ENCODE results near the gene FAM120A. TPM values are rescaled to one million over a fixed set of nuclear protein-coding genes. Genes with fewer than 3 reads are reported as not detected.
"Not testable (repeated sequence)": the region's sequence is repeated elsewhere in the genome, so short reads cannot be mapped to it uniquely, and the experiment has no call there.

FAM120A gene
- total RNA-seq, 2 experiments from 2014 or later = 115 to 154 TPM

GRCh38 chr9:93512170-93512812 lies 60.8 kb downstream of the FAM120A start:
- Mint-ChIP-seq H3K4me1 (peaks cover 24% of the 10 kb centered on the region), H3K36me3 (ENCODE audit: low read depth) (peaks cover 18% of the 10 kb centered on the region)
- H3K27me3 Mint-ChIP-seq; POLR2A ChIA-PET; intact Hi-C loops (cut with DNase I, micrococcal nuclease); ATAC-seq; H3K27ac Mint-ChIP-seq; H3K9me3 Mint-ChIP-seq (ENCODE audit: low read depth); H3K4me3 Mint-ChIP-seq; DNase-seq: not testable (repeated sequence)
- CTCF ChIA-PET = interaction anchor here (0.7 kb wide), 1 partner anchor 1200 kb away, joined by 4 read pairs; no protein-coding TSS in a partner anchor

GRCh38 chr9:93513606-93514005 lies 62.1 kb downstream of the FAM120A start:
- no peaks in the 10 kb centered on the region for H3K9me3 Mint-ChIP-seq (ENCODE audit: low read depth)
- H3K36me3 Mint-ChIP-seq (ENCODE audit: low read depth) = peaks cover 21% of the 10 kb centered on the region
- no peaks in the 10 kb centered on the region for H3K27me3 Mint-ChIP-seq
- ATAC-seq (no peak), DNase-seq (no peak)
- POLR2A ChIA-PET = no interaction called here
- intact Hi-C loops (cut with DNase I, micrococcal nuclease) = no loop called here
- H3K27ac Mint-ChIP-seq = peak overlapping the region; percentile 43
- no peak overlapping the region for H3K4me3 Mint-ChIP-seq
- CTCF ChIA-PET = no interaction called here
- peaks cover 16% of the 10 kb centered on the region for H3K4me1 Mint-ChIP-seq

- DNase-seq = no peak
- H3K4me1 Mint-ChIP-seq = peaks cover 3% of the 10 kb centered on the region
- no peaks in the 10 kb centered on the region for H3K27me3 Mint-ChIP-seq
- no peak overlapping the region for H3K27ac Mint-ChIP-seq
- CTCF ChIA-PET = interaction anchor here (0.7 kb wide), 1 partner anchor 152 kb away, joined by 3 read pairs; no protein-coding TSS in a partner anchor
- no peak overlapping the region for H3K4me3 Mint-ChIP-seq
- ATAC-seq = no peak
- no peaks in the 10 kb centered on the region for H3K9me3 Mint-ChIP-seq (ENCODE audit: low read depth)
- H3K36me3 Mint-ChIP-seq (ENCODE audit: low read depth) = peaks cover 24% of the 10 kb centered on the region
- POLR2A ChIA-PET = no interaction called here
- intact Hi-C loops (cut with DNase I, micrococcal nuclease) = no loop called here
These were observed 65.8 kb downstream of the FAM120A start for GRCh38 chr9:93517331-93517730.

- no peak overlapping the region for H3K27ac Mint-ChIP-seq
- POLR2A ChIA-PET = no interaction called here
- no peak overlapping the region for H3K4me3 Mint-ChIP-seq
- CTCF ChIA-PET = interaction anchor here (0.6 to 0.7 kb wide), 2 partner anchors 45 to 492 kb away, joined by 3 read pairs; no protein-coding TSS in a partner anchor
- H3K4me1 Mint-ChIP-seq = no peaks in the 10 kb centered on the region
- no peak for DNase-seq
- no peaks in the 10 kb centered on the region for H3K27me3 Mint-ChIP-seq
- ATAC-seq = no peak
- no peaks in the 10 kb centered on the region for H3K9me3 Mint-ChIP-seq (ENCODE audit: low read depth)
- peaks cover 21% of the 10 kb centered on the region for H3K36me3 Mint-ChIP-seq (ENCODE audit: low read depth)
- intact Hi-C loops (cut with DNase I, micrococcal nuclease) = no loop called here
These were observed 69.0 kb downstream of the FAM120A start for GRCh38 chr9:93520523-93520922.

- Mint-ChIP-seq H3K36me3 (ENCODE audit: low read depth) (peaks cover 27% of the 10 kb centered on the region), H3K27ac (no peak overlapping the region), H3K27me3 (no peaks in the 10 kb centered on the region), H3K9me3 (ENCODE audit: low read depth) (no peaks in the 10 kb centered on the region), H3K4me3 (no peak overlapping the region), H3K4me1 (no peaks in the 10 kb centered on the region)
- DNase-seq = no peak
- ATAC-seq = no peak
- POLR2A ChIA-PET = no interaction called here
- CTCF ChIA-PET = interaction anchor here (0.6 to 0.7 kb wide), 2 partner anchors 14 to 43 kb away, joined by 3 read pairs; no protein-coding TSS in a partner anchor
- intact Hi-C loops (cut with DNase I, micrococcal nuclease) = no loop called here
These were observed 71.3 kb downstream of the FAM120A start for GRCh38 chr9:93522736-93523135.

- H3K9me3 Mint-ChIP-seq (ENCODE audit: low read depth) = no peaks in the 10 kb centered on the region
- H3K4me3 Mint-ChIP-seq = no peak overlapping the region
- no peaks in the 10 kb centered on the region for H3K27me3 Mint-ChIP-seq
- POLR2A ChIA-PET = no interaction called here
- intact Hi-C loops (cut with DNase I, micrococcal nuclease) = no loop called here
- H3K36me3 Mint-ChIP-seq (ENCODE audit: low read depth) = peaks cover 28% of the 10 kb centered on the region
- peak overlapping the region; percentile 33 for H3K27ac Mint-ChIP-seq
- ATAC-seq (no peak), DNase-seq (no peak)
- CTCF ChIA-PET = interaction anchor here (0.7 kb wide), 1 partner anchor 42 kb away, joined by 3 read pairs; no protein-coding TSS in a partner anchor
- no peaks in the 10 kb centered on the region for H3K4me1 Mint-ChIP-seq
These were observed 72.1 kb downstream of the FAM120A start for GRCh38 chr9:93523518-93524144.

- no peak for ATAC-seq
- no peaks in the 10 kb centered on the region for H3K27me3 Mint-ChIP-seq
- no peaks in the 10 kb centered on the region for H3K9me3 Mint-ChIP-seq (ENCODE audit: low read depth)
- DNase-seq = no peak
- intact Hi-C loops (cut with DNase I, micrococcal nuclease) = no loop called here
- H3K4me1 Mint-ChIP-seq = no peaks in the 10 kb centered on the region
- ChIA-PET POLR2A (interaction anchor here (0.5 kb wide), 1 partner anchor 74 kb away, joined by 3 read pairs; no protein-coding TSS in a partner anchor), CTCF (no interaction called here)
- H3K4me3 Mint-ChIP-seq = no peak overlapping the region
- H3K27ac Mint-ChIP-seq = no peak overlapping the region
- peaks cover 33% of the 10 kb centered on the region for H3K36me3 Mint-ChIP-seq (ENCODE audit: low read depth)
These were observed 74.0 kb downstream of the FAM120A start for GRCh38 chr9:93525476-93525875.

- ChIA-PET CTCF (interaction anchor here (0.6 to 1.1 kb wide), 2 partner anchors 35 to 77 kb away, joined by 3 to 10 read pairs; no protein-coding TSS in a partner anchor), POLR2A (no interaction called here)
- DNase-seq = no peak
- intact Hi-C loops (cut with DNase I, micrococcal nuclease) = no loop called here
- no peak for ATAC-seq
- H3K36me3 Mint-ChIP-seq (ENCODE audit: low read depth) = peaks cover 61% of the 10 kb centered on the region
- no peaks in the 10 kb centered on the region for H3K27me3 Mint-ChIP-seq
- no peaks in the 10 kb centered on the region for H3K9me3 Mint-ChIP-seq (ENCODE audit: low read depth)
- no peak overlapping the region for H3K27ac Mint-ChIP-seq
- H3K4me1 Mint-ChIP-seq = no peaks in the 10 kb centered on the region
- H3K4me3 Mint-ChIP-seq = no peak overlapping the region
These were observed 79.9 kb downstream of the FAM120A start for GRCh38 chr9:93531374-93531773.

GRCh38 chr9:93532141-93532540 lies 80.7 kb downstream of the FAM120A start:
- DNase-seq (no peak), ATAC-seq (no peak)
- CTCF ChIA-PET = no interaction called here
- no peaks in the 10 kb centered on the region for H3K9me3 Mint-ChIP-seq (ENCODE audit: low read depth)
- H3K4me3 Mint-ChIP-seq = no peak overlapping the region
- H3K27me3 Mint-ChIP-seq = no peaks in the 10 kb centered on the region
- peaks cover 58% of the 10 kb centered on the region for H3K36me3 Mint-ChIP-seq (ENCODE audit: low read depth)
- POLR2A ChIA-PET = no interaction called here
- intact Hi-C loops (cut with DNase I, micrococcal nuclease) = no loop called here
- H3K27ac Mint-ChIP-seq = no peak overlapping the region
- no peaks in the 10 kb centered on the region for H3K4me1 Mint-ChIP-seq

- H3K9me3 Mint-ChIP-seq (ENCODE audit: low read depth) = no peaks in the 10 kb centered on the region
- no peak overlapping the region for H3K4me3 Mint-ChIP-seq
- H3K27ac Mint-ChIP-seq = peak overlapping the region; percentile 29
- intact Hi-C loops (cut with DNase I, micrococcal nuclease) = no loop called here
- H3K36me3 Mint-ChIP-seq (ENCODE audit: low read depth) = peaks cover 57% of the 10 kb centered on the region
- no peaks in the 10 kb centered on the region for H3K4me1 Mint-ChIP-seq
- no peaks in the 10 kb centered on the region for H3K27me3 Mint-ChIP-seq
- ATAC-seq = no peak
- ChIA-PET POLR2A (no interaction called here), CTCF (no interaction called here)
- DNase-seq = no peak
These were observed 82.4 kb downstream of the FAM120A start for GRCh38 chr9:93533863-93534262.

- CTCF ChIA-PET = interaction anchor here (0.7 kb wide), 1 partner anchor 13 kb away, joined by 3 read pairs; no protein-coding TSS in a partner anchor
- no peak for ATAC-seq
- POLR2A ChIA-PET = no interaction called here
- H3K4me3 Mint-ChIP-seq = no peak overlapping the region
- H3K9me3 Mint-ChIP-seq (ENCODE audit: low read depth) = no peaks in the 10 kb centered on the region
- no peaks in the 10 kb centered on the region for H3K27me3 Mint-ChIP-seq
- DNase-seq = no peak
- H3K27ac Mint-ChIP-seq = no peak overlapping the region
- H3K4me1 Mint-ChIP-seq = no peaks in the 10 kb centered on the region
- intact Hi-C loops (cut with DNase I, micrococcal nuclease) = no loop called here
- H3K36me3 Mint-ChIP-seq (ENCODE audit: low read depth) = peaks cover 56% of the 10 kb centered on the region
These were observed 84.7 kb downstream of the FAM120A start for GRCh38 chr9:93536167-93536566.

GRCh38 chr9:93536874-93537273 lies 85.4 kb downstream of the FAM120A start:
- DNase-seq (no peak), ATAC-seq (no peak)
- H3K9me3 Mint-ChIP-seq (ENCODE audit: low read depth) = no peaks in the 10 kb centered on the region
- ChIA-PET CTCF (interaction anchor here (0.7 kb wide), 1 partner anchor 14 kb away, joined by 3 read pairs; no protein-coding TSS in a partner anchor), POLR2A (no interaction called here)
- H3K27me3 Mint-ChIP-seq = no peaks in the 10 kb centered on the region
- H3K4me1 Mint-ChIP-seq = no peaks in the 10 kb centered on the region
- H3K27ac Mint-ChIP-seq = no peak overlapping the region
- peaks cover 52% of the 10 kb centered on the region for H3K36me3 Mint-ChIP-seq (ENCODE audit: low read depth)
- intact Hi-C loops (cut with DNase I, micrococcal nuclease) = no loop called here
- no peak overlapping the region for H3K4me3 Mint-ChIP-seq
